ENCODE results near the gene TNIP3.

DNA sequence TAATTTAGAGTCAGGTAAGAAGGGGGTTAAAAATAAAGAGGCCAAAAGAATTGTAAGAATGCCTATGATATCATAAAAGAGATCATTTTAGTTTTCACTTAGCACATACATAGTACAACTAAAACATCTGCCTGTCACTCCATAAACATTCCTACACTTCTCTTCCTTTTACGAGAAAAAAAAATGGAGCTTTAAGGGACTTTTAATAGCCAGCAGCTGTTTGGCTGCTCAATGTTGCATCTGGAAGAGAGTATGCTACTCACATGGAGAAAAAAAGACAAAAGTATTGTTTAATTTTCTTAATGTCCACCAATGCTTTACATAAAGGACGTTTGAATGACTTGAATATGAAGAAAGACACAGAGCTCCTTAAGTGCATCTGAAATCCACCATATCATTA is 48.7 kb upstream of the TNIP3 start:
- TF ChIP-seq CTCF (conservative IDR thresholded peaks at IDR 0.05; ENCODE audit: low read length) (no peak), EZH2phosphoT487 (IDR thresholded peaks at IDR 0.05; ENCODE audit: borderline replicate concordance, low read depth, low read length) (no peak)

All from OCI-LY7 (cell line).